Measurements from ENCODE around the gene PACRGL. TPM values are rescaled to one million over a fixed set of nuclear protein-coding genes. Genes with fewer than 3 reads are reported as not detected.

PACRGL gene
- total and polyA plus RNA-seq, 9 of the 15 experiments (the other 6 are each of a cell fraction or from before 2014, with no cell fraction given) = 6.6 to 55.0 (median 27.5) TPM

DNA sequence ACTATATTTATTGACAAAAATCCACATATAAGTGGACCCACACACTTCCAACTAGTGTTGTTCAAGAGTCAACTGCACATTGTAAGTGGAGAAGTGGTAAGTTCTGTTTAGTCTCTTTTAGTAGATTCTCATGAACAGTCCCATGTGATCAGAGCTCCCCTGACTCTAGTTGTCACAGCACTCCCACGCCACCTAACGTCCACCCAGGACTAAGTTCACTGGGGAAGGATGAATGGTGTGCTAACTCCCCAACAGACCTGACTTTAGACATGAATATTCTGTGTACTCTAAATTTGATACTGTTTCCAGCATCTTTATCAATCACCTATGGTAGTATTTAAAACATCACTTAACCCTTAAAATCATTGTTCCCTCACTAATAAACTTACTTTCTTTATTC, 59.8 kb downstream of the PACRGL start:
- ChIA-PET CTCF (ENCODE audit: low intra/inter-chr PET ratio) (no interaction called here), POLR2A (interaction anchor here (0.6 to 1.8 kb wide), 2 partner anchors 13 to 245 kb away, joined by 3 to 8 read pairs; no protein-coding TSS in a partner anchor)
- no TSS peak for BruUV-seq (replicated peaks)
- Histone ChIP-seq H3K9me3 (replicated peaks; ENCODE audit: control insufficient read depth, insufficient read depth, low read depth, low read length) (no peaks in the 10 kb centered on the region), H3K36me3 (ENCODE audit: control insufficient read depth, insufficient read depth, low read length) (no peaks in the 10 kb centered on the region), H3K27ac (ENCODE audit: extremely low read depth, low read depth, low read length) (no peak overlapping the region), H3K4me3 (no peak overlapping the region), H3K4me2 (ENCODE audit: insufficient read depth, low read length) (no peak overlapping the region), H3K79me2 (ENCODE audit: control insufficient read depth, insufficient read depth, low read length) (no peaks in the 10 kb centered on the region), H3K9ac (ENCODE audit: insufficient read depth in 1 of 2, low read depth in 2 of 2, low read length in 2 of 2) (no peak overlapping the region), H3K27me3 (ENCODE audit: control insufficient read depth in 2 of 2, insufficient read depth in 2 of 2, low read length in 2 of 2) (no peaks in the 10 kb centered on the region), H3K9me1 (ENCODE audit: control insufficient read depth, insufficient read depth, low read length) (no peaks in the 10 kb centered on the region), H4K20me1 (replicated peaks; ENCODE audit: control insufficient read depth, insufficient read depth, low read length) (no peaks in the 10 kb centered on the region), H3K4me1 (replicated peaks in 1 of 2; ENCODE audit: control insufficient read depth in 2 of 2, insufficient read depth in 2 of 2, low read length in 2 of 2) (no peaks in the 10 kb centered on the region), H2AFZ (ENCODE audit: low read depth, low read length) (no peak overlapping the region)
- in situ Hi-C loops (cut with MboI) = no loop called here
- intact Hi-C loops (cut with micrococcal nuclease) = loop anchor here (1.0 kb wide), 1 partner anchor 338 kb away; no protein-coding TSS in a partner anchor
- FAIRE-seq (peak; percentile 75), DNase-seq (ENCODE audit: extremely low read depth in 1 of 4, low spot score in 3 of 4) (peak; percentile 23 to 49 (median 32)), ATAC-seq (peak; percentile 85)
- 13% methylated on average over 2 of the region's 2 CpGs for WGBS (ENCODE audit: insufficient coverage, low coverage, missing lambda C conversion rate)
- TF ChIP-seq RAD21 (CRISPR knock-in tag; conservative IDR thresholded peaks at IDR 0.05 in 1 of 2, IDR thresholded peaks at IDR 0.05 in 1 of 2) (peak; percentile 29 to 56), ZNF217 (CRISPR knock-in tag; IDR thresholded peaks at IDR 0.05) (no peak), RFX5 (IDR thresholded peaks at IDR 0.05; ENCODE audit: low read depth, low read length) (no peak), CBX1 (IDR thresholded peaks at IDR 0.05; ENCODE audit: low read depth) (no peak)
- TF ChIP-seq, protein P1, sequence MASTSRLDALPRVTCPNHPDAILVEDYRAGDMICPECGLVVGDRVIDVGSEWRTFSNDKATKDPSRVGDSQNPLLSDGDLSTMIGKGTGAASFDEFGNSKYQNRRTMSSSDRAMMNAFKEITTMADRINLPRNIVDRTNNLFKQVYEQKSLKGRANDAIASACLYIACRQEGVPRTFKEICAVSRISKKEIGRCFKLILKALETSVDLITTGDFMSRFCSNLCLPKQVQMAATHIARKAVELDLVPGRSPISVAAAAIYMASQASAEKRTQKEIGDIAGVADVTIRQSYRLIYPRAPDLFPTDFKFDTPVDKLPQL (IDR thresholded peaks at IDR 0.05; ENCODE audit: extremely low read depth, insufficient read length) = no peak
- TF ChIP-seq, protein P2, sequence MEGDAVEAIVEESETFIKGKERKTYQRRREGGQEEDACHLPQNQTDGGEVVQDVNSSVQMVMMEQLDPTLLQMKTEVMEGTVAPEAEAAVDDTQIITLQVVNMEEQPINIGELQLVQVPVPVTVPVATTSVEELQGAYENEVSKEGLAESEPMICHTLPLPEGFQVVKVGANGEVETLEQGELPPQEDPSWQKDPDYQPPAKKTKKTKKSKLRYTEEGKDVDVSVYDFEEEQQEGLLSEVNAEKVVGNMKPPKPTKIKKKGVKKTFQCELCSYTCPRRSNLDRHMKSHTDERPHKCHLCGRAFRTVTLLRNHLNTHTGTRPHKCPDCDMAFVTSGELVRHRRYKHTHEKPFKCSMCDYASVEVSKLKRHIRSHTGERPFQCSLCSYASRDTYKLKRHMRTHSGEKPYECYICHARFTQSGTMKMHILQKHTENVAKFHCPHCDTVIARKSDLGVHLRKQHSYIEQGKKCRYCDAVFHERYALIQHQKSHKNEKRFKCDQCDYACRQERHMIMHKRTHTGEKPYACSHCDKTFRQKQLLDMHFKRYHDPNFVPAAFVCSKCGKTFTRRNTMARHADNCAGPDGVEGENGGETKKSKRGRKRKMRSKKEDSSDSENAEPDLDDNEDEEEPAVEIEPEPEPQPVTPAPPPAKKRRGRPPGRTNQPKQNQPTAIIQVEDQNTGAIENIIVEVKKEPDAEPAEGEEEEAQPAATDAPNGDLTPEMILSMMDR (IDR thresholded peaks at IDR 0.05 in 2 of 3, conservative IDR thresholded peaks at IDR 0.05 in 1 of 3; ENCODE audit: insufficient read depth in 2 of 3, low read depth in 1 of 3, low read length in 3 of 3) = peak; percentile 41 to 60 (median 50); a peak in 5 of 6 replicates
